ENCODE results near the gene PDYN. TPM values are rescaled to one million over a fixed set of nuclear protein-coding genes. Genes with fewer than 3 reads are reported as not detected.
A peak's percentile ranks its signal among the peaks of the same experiment; 100 is the strongest.

The PDYN gene
- total RNA-seq, 1 donor from 2014 or later = not detected

DNA sequence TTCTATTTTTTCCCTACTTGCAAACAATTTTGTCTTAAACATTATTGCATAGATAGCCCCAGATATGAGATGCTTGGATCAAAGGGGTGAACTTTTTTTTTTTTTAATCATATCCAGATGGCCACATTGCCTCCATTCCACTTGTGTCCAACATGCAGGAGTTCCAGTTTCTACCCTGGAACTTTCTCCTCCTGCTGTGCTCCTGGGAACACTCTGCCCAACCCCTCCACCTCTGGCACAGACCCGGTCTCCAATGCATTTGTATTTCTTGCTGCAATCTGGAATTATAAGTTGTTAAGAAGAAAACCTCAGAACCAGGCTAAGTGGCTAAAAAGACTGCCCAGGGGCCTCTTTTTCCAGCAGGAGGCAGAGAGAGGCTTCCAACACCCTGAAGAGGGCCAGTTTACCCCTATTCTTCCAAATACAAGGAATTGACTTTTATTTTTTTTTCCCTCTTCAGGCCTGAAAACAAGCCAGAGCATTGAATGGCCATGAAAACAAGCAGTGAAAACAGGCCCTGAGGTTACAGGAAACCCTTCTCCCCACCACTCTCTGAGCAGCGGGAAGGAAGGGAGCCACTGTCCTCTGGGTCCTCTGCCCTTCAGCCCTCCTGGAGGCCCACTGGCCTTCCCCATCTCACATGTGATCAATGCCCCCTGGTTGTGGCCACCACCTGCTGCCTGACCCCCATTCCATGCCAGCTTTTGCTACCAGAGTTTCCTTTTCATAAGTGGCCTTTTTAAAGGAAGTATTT is 44.3 kb downstream of the PDYN start:
- no peaks in the 10 kb centered on the region for H3K36me3 Mint-ChIP-seq (ENCODE audit: low read depth, unreplicated experiment)
- H3K4me1 Mint-ChIP-seq (ENCODE audit: unreplicated experiment) = peaks cover 30% of the 10 kb centered on the region
- TF ChIP-seq, protein P1, sequence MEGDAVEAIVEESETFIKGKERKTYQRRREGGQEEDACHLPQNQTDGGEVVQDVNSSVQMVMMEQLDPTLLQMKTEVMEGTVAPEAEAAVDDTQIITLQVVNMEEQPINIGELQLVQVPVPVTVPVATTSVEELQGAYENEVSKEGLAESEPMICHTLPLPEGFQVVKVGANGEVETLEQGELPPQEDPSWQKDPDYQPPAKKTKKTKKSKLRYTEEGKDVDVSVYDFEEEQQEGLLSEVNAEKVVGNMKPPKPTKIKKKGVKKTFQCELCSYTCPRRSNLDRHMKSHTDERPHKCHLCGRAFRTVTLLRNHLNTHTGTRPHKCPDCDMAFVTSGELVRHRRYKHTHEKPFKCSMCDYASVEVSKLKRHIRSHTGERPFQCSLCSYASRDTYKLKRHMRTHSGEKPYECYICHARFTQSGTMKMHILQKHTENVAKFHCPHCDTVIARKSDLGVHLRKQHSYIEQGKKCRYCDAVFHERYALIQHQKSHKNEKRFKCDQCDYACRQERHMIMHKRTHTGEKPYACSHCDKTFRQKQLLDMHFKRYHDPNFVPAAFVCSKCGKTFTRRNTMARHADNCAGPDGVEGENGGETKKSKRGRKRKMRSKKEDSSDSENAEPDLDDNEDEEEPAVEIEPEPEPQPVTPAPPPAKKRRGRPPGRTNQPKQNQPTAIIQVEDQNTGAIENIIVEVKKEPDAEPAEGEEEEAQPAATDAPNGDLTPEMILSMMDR (IDR thresholded peaks at IDR 0.05; ENCODE audit: unreplicated experiment) = no peak
- peak overlapping the region; percentile 31 for H3K27ac Mint-ChIP-seq (ENCODE audit: unreplicated experiment)
- H3K4me3 Mint-ChIP-seq (ENCODE audit: unreplicated experiment) = no peak overlapping the region
- H3K9me3 Mint-ChIP-seq (ENCODE audit: unreplicated experiment) = no peaks in the 10 kb centered on the region
- no peak for DNase-seq (ENCODE audit: low spot score)
- peaks cover 3% of the 10 kb centered on the region for H3K27me3 Mint-ChIP-seq (ENCODE audit: unreplicated experiment)

DNA sequence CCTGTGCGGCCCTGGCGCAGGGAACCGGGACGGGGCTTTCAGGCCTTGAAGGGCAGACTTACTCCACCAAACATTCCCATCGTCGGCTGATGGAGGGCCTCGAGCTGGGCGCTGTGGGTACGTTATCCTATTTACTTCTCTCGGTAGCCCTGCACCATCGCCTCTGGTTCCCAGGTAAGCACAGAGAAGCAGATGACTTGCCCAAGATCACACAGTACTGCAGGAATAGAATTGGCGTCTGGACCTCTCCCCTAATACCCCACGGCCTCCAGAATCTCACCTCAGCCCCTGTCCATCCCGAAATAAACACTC is 46.4 kb downstream of the PDYN start:
- H3K27me3 Mint-ChIP-seq (ENCODE audit: unreplicated experiment) = peaks cover 5% of the 10 kb centered on the region
- H3K4me3 Mint-ChIP-seq (ENCODE audit: unreplicated experiment) = no peak overlapping the region
- H3K4me1 Mint-ChIP-seq (ENCODE audit: unreplicated experiment) = peaks cover 30% of the 10 kb centered on the region
- DNase-seq (ENCODE audit: low spot score) = no peak
- TF ChIP-seq, protein P1 (IDR thresholded peaks at IDR 0.05; ENCODE audit: unreplicated experiment) = no peak
- H3K9me3 Mint-ChIP-seq (ENCODE audit: unreplicated experiment) = no peaks in the 10 kb centered on the region
- H3K27ac Mint-ChIP-seq (ENCODE audit: unreplicated experiment) = peak overlapping the region; percentile 74
- no peaks in the 10 kb centered on the region for H3K36me3 Mint-ChIP-seq (ENCODE audit: low read depth, unreplicated experiment)

DNA sequence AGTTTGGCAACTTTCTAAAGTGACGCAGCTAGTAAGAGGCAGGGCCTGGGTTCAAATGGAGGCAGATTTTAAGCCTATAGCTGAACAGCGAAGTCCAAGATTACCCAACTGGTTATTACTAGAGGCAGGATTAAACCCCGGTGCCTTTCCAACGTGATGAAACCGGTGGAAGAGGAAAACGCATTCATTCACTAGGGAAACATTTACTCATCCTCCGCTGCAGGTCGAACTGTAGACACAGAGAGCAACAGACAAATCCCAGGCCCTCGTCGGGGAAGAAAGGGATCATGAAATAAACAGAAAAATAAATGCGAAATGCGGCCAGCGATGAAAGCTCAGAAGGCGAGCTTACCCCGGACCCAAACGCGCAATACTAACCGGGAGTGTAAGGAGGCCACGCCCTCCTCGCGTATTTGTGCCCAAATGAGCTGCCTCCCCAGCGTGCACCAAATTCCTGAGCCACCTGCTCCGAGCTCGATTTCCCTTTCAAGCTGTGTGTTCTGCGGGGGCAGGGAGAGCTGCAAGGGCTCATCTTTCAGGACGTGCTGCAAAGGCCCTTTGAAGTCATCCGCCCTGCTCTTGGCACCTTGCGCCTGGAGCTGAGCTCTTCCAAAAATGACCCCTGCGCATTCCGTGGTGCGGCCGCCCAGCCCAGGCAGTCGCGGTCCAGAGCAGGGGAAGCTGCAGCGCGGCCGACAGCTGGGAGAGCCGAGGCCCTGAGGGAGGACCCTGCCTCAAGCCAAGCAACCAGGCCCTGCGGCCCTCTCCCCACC is 46.9 kb downstream of the PDYN start:
- peaks cover 32% of the 10 kb centered on the region for H3K4me1 Mint-ChIP-seq (ENCODE audit: unreplicated experiment)
- TF ChIP-seq, protein P1 (IDR thresholded peaks at IDR 0.05; ENCODE audit: unreplicated experiment) = no peak
- no peaks in the 10 kb centered on the region for H3K9me3 Mint-ChIP-seq (ENCODE audit: unreplicated experiment)
- H3K36me3 Mint-ChIP-seq (ENCODE audit: low read depth, unreplicated experiment) = no peaks in the 10 kb centered on the region
- H3K4me3 Mint-ChIP-seq (ENCODE audit: unreplicated experiment) = no peak overlapping the region
- no peak overlapping the region for H3K27ac Mint-ChIP-seq (ENCODE audit: unreplicated experiment)
- peak; percentile 30 for DNase-seq (ENCODE audit: low spot score)
- peaks cover 5% of the 10 kb centered on the region for H3K27me3 Mint-ChIP-seq (ENCODE audit: unreplicated experiment)

DNA sequence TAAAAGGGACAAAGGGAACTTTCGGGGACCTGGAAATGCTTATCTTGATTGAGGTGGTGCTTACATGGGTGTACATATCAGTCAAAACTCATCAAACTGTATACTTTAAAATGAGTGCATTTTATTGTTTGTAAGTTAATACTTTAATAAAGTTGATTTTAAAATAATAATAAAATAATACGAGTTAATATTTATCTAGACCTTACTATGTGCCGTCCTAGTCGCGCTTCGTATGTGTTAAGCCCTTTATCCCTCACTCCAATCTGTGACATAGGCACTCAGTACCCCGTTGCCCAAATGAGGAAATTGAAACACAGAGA is 47.5 kb downstream of the PDYN start:
- no peak overlapping the region for H3K4me3 Mint-ChIP-seq (ENCODE audit: unreplicated experiment)
- H3K36me3 Mint-ChIP-seq (ENCODE audit: low read depth, unreplicated experiment) = no peaks in the 10 kb centered on the region
- peaks cover 5% of the 10 kb centered on the region for H3K27me3 Mint-ChIP-seq (ENCODE audit: unreplicated experiment)
- TF ChIP-seq, protein P1 (IDR thresholded peaks at IDR 0.05; ENCODE audit: unreplicated experiment) = no peak
- H3K27ac Mint-ChIP-seq (ENCODE audit: unreplicated experiment) = no peak overlapping the region
- no peak for DNase-seq (ENCODE audit: low spot score)
- H3K9me3 Mint-ChIP-seq (ENCODE audit: unreplicated experiment) = no peaks in the 10 kb centered on the region
- H3K4me1 Mint-ChIP-seq (ENCODE audit: unreplicated experiment) = peaks cover 33% of the 10 kb centered on the region

DNA sequence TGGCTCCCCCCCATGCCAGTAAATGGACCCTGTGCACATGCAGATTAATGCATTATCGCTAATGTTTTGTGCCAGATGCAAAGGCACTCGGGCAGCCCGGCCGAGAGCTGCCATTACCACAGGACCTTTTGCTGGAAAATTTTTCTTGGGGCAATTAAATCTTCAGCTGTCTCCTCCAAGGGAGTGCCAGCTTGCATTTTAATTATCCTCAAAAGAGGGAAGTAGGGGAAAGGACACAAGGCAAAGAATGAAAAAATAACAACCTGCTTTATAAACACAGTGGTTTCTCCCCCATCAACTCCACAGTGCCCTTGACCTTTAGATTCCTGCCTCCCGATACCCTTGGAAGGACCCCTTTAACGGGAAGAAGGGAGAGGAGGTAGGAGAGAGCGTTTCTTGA is 48.2 kb downstream of the PDYN start:
- Mint-ChIP-seq H3K9me3 (ENCODE audit: unreplicated experiment) (no peaks in the 10 kb centered on the region), H3K4me1 (ENCODE audit: unreplicated experiment) (peaks cover 33% of the 10 kb centered on the region), H3K27me3 (ENCODE audit: unreplicated experiment) (peaks cover 5% of the 10 kb centered on the region), H3K27ac (ENCODE audit: unreplicated experiment) (no peak overlapping the region), H3K4me3 (ENCODE audit: unreplicated experiment) (no peak overlapping the region), H3K36me3 (ENCODE audit: low read depth, unreplicated experiment) (no peaks in the 10 kb centered on the region)
- TF ChIP-seq, protein P1 (IDR thresholded peaks at IDR 0.05; ENCODE audit: unreplicated experiment) = no peak
- DNase-seq (ENCODE audit: low spot score) = no peak
